K562 (cell line): ENCODE data around the gene WFDC6. TPM values are rescaled to one million over a fixed set of nuclear protein-coding genes. Genes with fewer than 3 reads are reported as not detected.

Experiments
- ATAC-seq: fragments of 200-7000 bp; cut with Tn5 transposase; 3 replicates; pipeline ENCODE4 v1.9.1; 2020; ENCODE audit warnings: moderate library complexity
- BruUV-seq: library from RNA; stranded (reverse); fragments of 400-500 nt; replicated peaks from 2 replicates; lab custom pipeline; 2021; lab: Mats Ljungman, UMichigan
- CTCF ChIA-PET: fragments of 300-600 bp; formaldehyde crosslinking; extraction: SDS; loops from one replicate; lab custom pipeline; 2021; ENCODE audit warnings: low intra/inter-chr PET ratio; lab: Yijun Ruan, JAX
- POLR2A ChIA-PET: fragments of 300-600, 350-650 bp; sonication (Branson Sonifier 250); formaldehyde crosslinking; extraction: SDS; loops from one replicate; lab custom pipeline; 2021; ENCODE audit warnings: antibody characterized with exemption, inconsistent platforms; lab: Yijun Ruan, JAX
- DNase-seq, 4 experiments: peaks; one replicate each; pipeline versions ENCODE4 v3.0.0 to v3.0.0-alpha.2; 2011 to 2018; ENCODE audit warnings: low spot score in 3 of 4, mixed read lengths in 3 of 4; ENCODE audit errors: extremely low read depth in 1 of 4
- FAIRE-seq: peaks from 2 replicates; lab custom pipeline; 2011; peaks lifted over from hg19 to GRCh38; lab: Jason Lieb, UNC
- H2AFZ ChIP-seq: 2 replicates; pipeline ENCODE4 v1.6.0; 2011; ENCODE audit warnings: low read depth, low read length, control low read depth, inconsistent platforms
- H3K27ac ChIP-seq: fragments of 200-600 bp; 3 replicates; pipeline ENCODE4 v1.8.0; 2011; ENCODE audit warnings: low read depth, mild to moderate bottlenecking, control low read depth, inconsistent platforms, low read length, moderate library complexity, mixed read lengths; ENCODE audit errors: extremely low read depth
- H3K27me3 ChIP-seq, 2 experiments: fragments of 300-600 bp in 1 of 2; 2 replicates in 1 of 2; 3 replicates in 1 of 2; pipeline versions ENCODE4 v1.6.0 to v1.8.0; 2011; ENCODE audit warnings: inconsistent platforms in 2 of 2, low read length in 2 of 2, mild to moderate bottlenecking in 1 of 2, mixed read lengths in 1 of 2, moderate library complexity in 1 of 2; ENCODE audit not compliant: control insufficient read depth in 2 of 2, insufficient read depth in 2 of 2
- H3K36me3 ChIP-seq: fragments of 300-600 bp; 3 replicates; pipeline ENCODE4 v1.8.0; 2011; ENCODE audit warnings: mild to moderate bottlenecking, low read length, inconsistent platforms; ENCODE audit not compliant: control insufficient read depth, insufficient read depth
- H3K4me1 ChIP-seq, 2 experiments: fragments of 200-600 bp in 1 of 2; replicated peaks in 1 of 2; 2 replicates in 1 of 2; 3 replicates in 1 of 2; pipeline versions ENCODE4 v1.5.1 to v1.8.0; 2011; ENCODE audit warnings: inconsistent platforms in 2 of 2, low read length in 2 of 2, mild to moderate bottlenecking in 1 of 2, mixed read lengths in 1 of 2, moderate library complexity in 1 of 2; ENCODE audit not compliant: control insufficient read depth in 2 of 2, insufficient read depth in 2 of 2
- H3K4me2 ChIP-seq: 2 replicates; pipeline ENCODE4 v1.6.1; 2011; ENCODE audit warnings: low read length, control low read depth, inconsistent platforms, mixed read lengths; ENCODE audit not compliant: insufficient read depth
- H3K4me3 ChIP-seq: fragments of 200-600 bp; sonication (generic), shearing (Covaris generic); 2 replicates; pipeline ENCODE4 v1.5.1; 2016; ENCODE audit warnings: control low read depth, inconsistent platforms
- H3K79me2 ChIP-seq: fragments of 200-600 bp; 3 replicates; pipeline ENCODE4 v1.8.0; 2011; ENCODE audit warnings: low read length, inconsistent platforms; ENCODE audit not compliant: control insufficient read depth, insufficient read depth
- H3K9ac ChIP-seq, 2 experiments: 2 replicates each; pipeline versions ENCODE4 v1.6.0 to v1.6.1; 2011; ENCODE audit warnings: low read depth in 2 of 2, low read length in 2 of 2, control low read depth in 1 of 2, inconsistent platforms in 1 of 2, mild to moderate bottlenecking in 1 of 2, mixed read lengths in 1 of 2; ENCODE audit not compliant: insufficient read depth in 1 of 2
- H3K9me1 ChIP-seq: one replicate; pipeline ENCODE4 v1.6.0; 2011; ENCODE audit warnings: inconsistent platforms, mild to moderate bottlenecking, low read length, moderate library complexity; ENCODE audit not compliant: control insufficient read depth, insufficient read depth
- H3K9me3 ChIP-seq: replicated peaks from 2 replicates; pipeline ENCODE4 v1.5.1; 2011; ENCODE audit warnings: low read depth, low read length, inconsistent platforms; ENCODE audit not compliant: control insufficient read depth, insufficient read depth
- H4K20me1 ChIP-seq: replicated peaks from 2 replicates; pipeline ENCODE4 v1.6.1; 2011; ENCODE audit warnings: low read length, inconsistent platforms, mixed read lengths; ENCODE audit not compliant: control insufficient read depth, insufficient read depth
- ASH1L ChIP-seq: fragments of 450-650 bp; IDR thresholded peaks from 2 replicates; pipeline ENCODE4 v1.6.1; 2018; ENCODE audit warnings: borderline replicate concordance, mild to moderate bottlenecking, low read depth; ENCODE audit not compliant: partially characterized antibody
- CREB1 ChIP-seq, 2 experiments: sonication (generic) in 1 of 2; formaldehyde crosslinking in 1 of 2; IDR thresholded peaks; 2 replicates each; pipeline versions ENCODE4 v1.6.1 to v1.8.0; 2012 to 2022; ENCODE audit warnings: inconsistent platforms in 1 of 2, mild to moderate bottlenecking in 1 of 2, missing genetic modification reagents in 1 of 2, moderate library complexity in 1 of 2
- HNRNPK ChIP-seq: fragments of 200-400 bp; formaldehyde crosslinking; IDR thresholded peaks from one replicate; pipeline ENCODE4 v1.6.1; 2018; ENCODE audit warnings: mild to moderate bottlenecking, low read depth, low read length; ENCODE audit not compliant: poor library complexity, severe bottlenecking
- NFIX ChIP-seq: fragments of 250-450 bp; sonication (Bioruptor Pico); IDR thresholded peaks from 2 replicates; pipeline ENCODE4 v1.4.0; 2020; ENCODE audit warnings: low read depth, mild to moderate bottlenecking, moderate library complexity
- RHOXF2B ChIP-seq: fragments of 250-450 bp; sonication (Bioruptor Pico); conservative IDR thresholded peaks from 2 replicates; pipeline ENCODE4 v1.5.1; 2021
- SP2 ChIP-seq: IDR thresholded peaks from 2 replicates; pipeline ENCODE4 v1.6.1; 2011; ENCODE audit warnings: mild to moderate bottlenecking, low read depth, low read length, moderate library complexity; ENCODE audit not compliant: poor library complexity, severe bottlenecking; ENCODE audit errors: extremely low read depth
- ZNF354B ChIP-seq: fragments of 250-450 bp; sonication (Bioruptor Pico); IDR thresholded peaks from 2 replicates; pipeline ENCODE4 v1.4.0; 2020
- ZNF511 ChIP-seq: sonication (generic); formaldehyde crosslinking; IDR thresholded peaks from 2 replicates; pipeline ENCODE4 v1.8.0; 2022; ENCODE audit warnings: mild to moderate bottlenecking, missing genetic modification reagents
- WGBS: fragments of 100-300 bp; shearing (Covaris generic); methylation state at CpG from one replicate; pipeline ENCODE4 v1.1.6; 2016; ENCODE audit warnings: low coverage, mixed read lengths; ENCODE audit not compliant: insufficient coverage; ENCODE audit errors: missing lambda C conversion rate; 5-methylcytosine and 5-hydroxymethylcytosine counted together
- in situ Hi-C: fragments of 300-500 bp; cut with MboI; formaldehyde crosslinking; loops from 4 replicates; pipeline ENCODE4 v1.15.0; 2018; ENCODE audit warnings: inconsistent platforms, mixed read lengths
- intact Hi-C: fragments of 100-400 bp; cut with micrococcal nuclease; formaldehyde crosslinking; loops from 2 replicates; pipeline ENCODE4 v1.14.2; 2022
- polyA plus RNA-seq, 8 experiments: library from polyadenylated mRNA; depleted of rRNA in 4 of 8; stranded (reverse) in 5 of 8; unstranded in 3 of 8; fragments of >200 nt; fragmentation: Nextera tagmentation in 2 of 8; fragmentation: Illumina TruSeq in 1 of 8; extraction: Ambion mirVana in 2 of 8; extraction: Trizol in 1 of 8; gene quantifications; 2 replicates each; pipeline versions ENCODE4 v1.2.1 to v1.2.3, GENCODE V29; 2011 to 2014; ENCODE audit warnings: inconsistent platforms in 1 of 8, missing spikeins in 1 of 8
- total RNA-seq, 7 experiments: library from RNA; depleted of rRNA in 6 of 7; stranded (reverse); fragments of >200 nt in 6 of 7; fragmentation: Illumina TruSeq in 2 of 7; extraction: Trizol in 2 of 7; gene quantifications; 2 replicates each; pipeline versions ENCODE4 v1.2.1 to v1.2.3, GENCODE V29; 2011 to 2021; ENCODE audit warnings: low replicate concordance in 1 of 7

The WFDC6 gene
- total and polyA plus RNA-seq, 9 of the 15 experiments (the other 6 are each of a cell fraction or from before 2014, with no cell fraction given) = not detected

DNA sequence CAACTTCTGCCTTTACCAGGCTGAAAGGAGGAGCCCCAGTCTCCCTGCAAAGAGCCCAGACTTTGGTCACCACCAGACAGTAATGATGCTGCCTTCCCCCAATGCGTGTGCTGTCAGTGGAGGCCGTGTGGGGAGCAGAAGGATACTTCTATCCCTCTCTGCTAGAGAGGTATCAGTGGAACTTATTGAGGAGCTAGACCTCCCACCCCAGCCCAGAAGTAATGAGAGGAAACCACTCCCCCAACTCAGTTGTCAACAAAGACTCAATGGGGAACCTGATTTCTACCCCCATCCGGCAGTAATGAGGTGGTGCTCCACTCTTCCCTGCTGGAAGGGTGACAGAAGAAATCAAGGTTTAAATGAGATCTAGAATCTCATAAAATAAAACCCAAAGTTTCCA lies 44.2 kb upstream of the WFDC6 start:
- CTCF ChIA-PET = no interaction called here
- DNase-seq (no peak), ATAC-seq (no peak), FAIRE-seq (no peak)
- TF ChIP-seq RHOXF2B (no peak), HNRNPK (no peak), ZNF511 (no peak), SP2 (no peak), ASH1L (no peak), CREB1 (IDR thresholded peaks at IDR 0.05) (no peak), CREB1 (CRISPR knock-in tag; IDR thresholded peaks at IDR 0.05) (no peak), NFIX (CRISPR knock-in tag) (no peak), ZNF354B (CRISPR knock-in tag) (no peak)
- H3K27ac ChIP-seq = no peak overlapping the region
- no peaks in the 10 kb centered on the region for H4K20me1 ChIP-seq
- no TSS peak for BruUV-seq
- POLR2A ChIA-PET = interaction anchor here (0.6 kb wide), 1 partner anchor 15 kb away, joined by 3 read pairs; no protein-coding TSS in a partner anchor
- no peak overlapping the region for H3K9ac ChIP-seq
- peaks cover 6 to 12% of the 10 kb centered on the region in 2 experiments; a peak in 3 of 5 replicates for H3K27me3 ChIP-seq
- H3K36me3 ChIP-seq = no peaks in the 10 kb centered on the region
- H2AFZ ChIP-seq = no peak overlapping the region
- no peaks in the 10 kb centered on the region for H3K9me1 ChIP-seq
- no peaks in the 10 kb centered on the region for H3K4me1 ChIP-seq
- in situ Hi-C loops = no loop called here
- intact Hi-C loops = no loop called here
- no peaks in the 10 kb centered on the region for H3K79me2 ChIP-seq
- no peak overlapping the region for H3K4me2 ChIP-seq
- no peak overlapping the region for H3K4me3 ChIP-seq
- WGBS = 0% methylated on average over 3 of the region's 3 CpGs
- no peaks in the 10 kb centered on the region for H3K9me3 ChIP-seq
